ENCODE data around the gene CCDC97. TPM values are rescaled to one million over a fixed set of nuclear protein-coding genes. Genes with fewer than 3 reads are reported as not detected.
"Not testable (repeated sequence)": the region's sequence is repeated elsewhere in the genome, so short reads cannot be mapped to it uniquely, and the experiment has no call there.

CCDC97 gene
- 29.1 TPM for total RNA-seq

DNA sequence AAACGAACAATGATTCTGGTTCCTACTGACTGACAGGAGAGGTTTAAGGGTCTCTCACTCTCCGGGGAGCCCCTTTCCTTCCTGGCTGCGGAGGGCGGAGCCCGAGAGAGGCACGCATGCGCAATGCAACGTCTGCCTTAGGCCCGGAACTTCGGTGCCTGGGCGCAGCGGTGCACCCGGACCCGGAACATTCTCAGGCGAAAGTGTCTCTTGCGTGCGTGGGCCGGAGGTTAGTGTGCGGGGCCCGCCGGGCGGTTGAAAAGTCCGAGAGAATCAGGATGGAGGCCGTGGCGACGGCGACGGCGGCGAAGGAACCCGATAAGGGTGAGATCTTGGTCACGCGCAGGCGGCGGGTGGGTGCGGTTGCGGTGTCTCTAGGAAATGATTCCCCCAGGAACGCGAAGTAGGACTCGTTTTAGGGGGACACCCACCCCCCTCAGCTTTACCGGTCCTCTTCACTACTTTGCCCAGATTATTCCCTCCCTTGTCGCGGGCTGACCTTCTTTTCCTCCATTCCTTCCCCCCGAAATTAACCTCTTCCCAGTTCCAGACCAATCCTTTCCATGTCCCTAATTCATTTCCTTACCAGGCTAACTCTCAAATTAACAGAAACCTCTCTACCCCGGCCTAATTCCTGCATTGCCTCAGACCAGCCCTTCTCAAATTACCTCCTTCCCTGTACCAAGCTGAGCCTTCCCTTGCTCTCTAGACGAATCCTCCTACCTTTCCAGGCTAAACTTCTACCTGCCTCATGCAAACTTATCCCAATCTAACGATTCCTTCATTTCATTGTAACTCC lies at the start of gene CCDC97:
TSS of gene CCDC97 (plus strand) at position 140 of the 799 bp plus-strand sequence. CDS start at position 279, 139 bp downstream.
- DNase-seq (ENCODE audit: low read depth in 2 of 3, low spot score in 2 of 3) = peak; percentile 87 to 93 (median 91)

DNA sequence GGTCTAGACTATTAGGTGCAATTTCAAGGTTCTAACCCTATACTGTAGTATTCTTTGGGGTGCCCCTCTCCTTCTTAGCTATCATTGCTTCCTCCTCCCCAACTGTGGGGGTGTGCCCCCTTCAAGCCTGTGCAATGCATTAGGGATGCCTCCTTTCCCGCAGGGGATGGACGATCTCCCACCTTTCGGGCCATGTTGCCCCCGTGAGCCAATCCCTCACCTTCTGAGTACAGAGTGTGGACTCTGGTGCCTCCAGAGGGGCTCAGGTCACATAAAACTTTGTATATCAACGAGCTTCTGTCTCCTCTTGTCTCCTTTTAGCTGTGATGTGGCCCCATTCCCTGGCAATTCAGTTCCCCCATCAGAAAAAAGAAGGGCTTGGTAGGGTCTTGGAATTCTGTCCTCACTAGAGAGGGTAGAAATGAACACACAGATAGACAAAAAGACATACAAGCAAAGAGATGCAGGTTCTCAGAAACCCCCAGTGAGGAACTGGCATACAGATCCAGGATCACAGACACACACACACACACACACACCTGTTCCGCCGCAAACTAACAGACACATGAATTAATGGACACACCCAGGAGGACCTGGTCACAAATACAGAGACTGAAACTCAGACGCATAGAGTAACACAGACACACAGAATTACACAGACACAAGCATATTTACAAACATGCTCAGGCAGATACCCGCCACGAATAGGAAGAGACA lies 48.3 kb upstream of the CCDC97 start:
- DNase-seq (ENCODE audit: low read depth in 2 of 3, low spot score in 2 of 3) = peak in 1 of 3 donors; percentile 13

DNA sequence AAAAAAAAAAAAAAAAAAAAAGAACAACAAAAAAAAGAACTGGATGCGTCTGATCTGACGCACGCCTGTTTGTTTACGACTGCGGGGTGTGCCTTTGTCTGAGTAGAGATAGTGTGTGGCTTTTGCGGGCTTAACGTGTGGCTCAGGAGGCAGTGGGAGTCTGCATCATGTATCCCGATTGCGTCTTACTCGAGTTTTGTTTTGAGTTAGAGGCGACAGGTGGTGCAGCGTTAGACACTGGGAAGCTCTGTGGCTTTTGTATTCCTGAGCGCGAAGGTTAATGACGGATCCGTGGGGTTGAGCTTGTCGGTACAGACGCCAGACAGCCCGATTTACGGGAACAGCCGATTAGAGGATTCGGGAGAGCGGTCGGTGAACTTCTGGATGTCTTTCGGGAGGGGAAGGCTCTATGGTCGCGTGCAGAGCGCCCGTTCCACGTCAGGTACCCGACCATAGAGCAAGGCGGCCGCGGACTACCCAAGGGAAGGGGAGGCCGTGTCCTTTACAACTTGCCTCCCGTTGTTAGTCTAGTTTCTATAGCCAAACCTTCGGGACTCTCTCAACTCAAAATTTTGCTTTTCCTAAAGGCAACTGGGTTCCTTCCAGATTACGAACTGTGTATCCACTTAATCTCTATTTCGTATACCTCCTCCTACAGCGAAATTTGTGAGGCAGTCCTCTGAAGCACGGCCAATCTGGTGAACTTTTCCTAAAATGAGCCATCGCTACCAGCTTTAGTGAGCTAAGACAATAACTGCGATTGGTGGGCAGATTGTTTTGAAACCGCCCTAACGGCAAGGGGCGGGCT lies 46.7 kb upstream of the CCDC97 start:
- DNase-seq (ENCODE audit: low read depth in 2 of 3, low spot score in 2 of 3) = peak; percentile 62 to 91 (median 79)

DNA sequence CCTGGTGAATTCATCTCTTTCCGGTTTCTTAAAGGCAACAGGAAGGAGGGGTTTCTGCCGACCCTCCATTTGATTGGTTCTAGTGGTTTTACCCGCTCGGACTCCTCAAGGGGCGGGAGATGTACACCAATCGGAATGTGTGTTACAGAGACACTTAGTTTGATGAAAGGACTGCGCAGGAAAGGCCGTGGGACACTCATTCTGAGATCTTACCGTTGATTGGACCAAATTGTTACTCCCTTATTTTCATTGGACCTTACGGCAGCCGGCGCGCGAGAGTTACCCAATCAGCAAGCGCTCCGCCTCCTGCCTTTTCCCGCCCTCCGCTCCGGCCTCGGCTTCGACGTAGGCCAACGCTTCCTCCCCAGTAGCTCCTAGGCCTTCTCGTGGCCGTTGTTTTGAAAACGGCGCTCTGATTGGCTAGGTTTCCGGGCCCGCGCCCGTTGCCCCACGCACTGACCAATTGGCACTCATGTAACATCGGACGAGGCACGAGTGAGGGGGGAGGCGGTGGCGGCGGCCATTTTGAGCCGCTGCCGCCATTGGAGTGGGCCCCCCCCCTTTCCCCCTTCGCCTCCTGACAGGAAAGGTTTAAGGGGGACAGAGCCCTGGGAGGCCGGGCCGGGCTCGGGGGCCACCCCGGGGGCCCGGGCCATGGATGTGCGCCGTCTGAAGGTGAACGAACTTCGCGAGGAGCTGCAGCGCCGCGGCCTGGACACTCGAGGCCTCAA lies 46.0 kb upstream of the CCDC97 start, which contains the start of gene HNRNPUL1:
TSS of gene HNRNPUL1 (plus strand) at position 523 of the 731 bp plus-strand sequence. CDS start at position 655, 132 bp downstream.
- peak; percentile 100 for DNase-seq (ENCODE audit: low read depth in 2 of 3, low spot score in 2 of 3)

DNA sequence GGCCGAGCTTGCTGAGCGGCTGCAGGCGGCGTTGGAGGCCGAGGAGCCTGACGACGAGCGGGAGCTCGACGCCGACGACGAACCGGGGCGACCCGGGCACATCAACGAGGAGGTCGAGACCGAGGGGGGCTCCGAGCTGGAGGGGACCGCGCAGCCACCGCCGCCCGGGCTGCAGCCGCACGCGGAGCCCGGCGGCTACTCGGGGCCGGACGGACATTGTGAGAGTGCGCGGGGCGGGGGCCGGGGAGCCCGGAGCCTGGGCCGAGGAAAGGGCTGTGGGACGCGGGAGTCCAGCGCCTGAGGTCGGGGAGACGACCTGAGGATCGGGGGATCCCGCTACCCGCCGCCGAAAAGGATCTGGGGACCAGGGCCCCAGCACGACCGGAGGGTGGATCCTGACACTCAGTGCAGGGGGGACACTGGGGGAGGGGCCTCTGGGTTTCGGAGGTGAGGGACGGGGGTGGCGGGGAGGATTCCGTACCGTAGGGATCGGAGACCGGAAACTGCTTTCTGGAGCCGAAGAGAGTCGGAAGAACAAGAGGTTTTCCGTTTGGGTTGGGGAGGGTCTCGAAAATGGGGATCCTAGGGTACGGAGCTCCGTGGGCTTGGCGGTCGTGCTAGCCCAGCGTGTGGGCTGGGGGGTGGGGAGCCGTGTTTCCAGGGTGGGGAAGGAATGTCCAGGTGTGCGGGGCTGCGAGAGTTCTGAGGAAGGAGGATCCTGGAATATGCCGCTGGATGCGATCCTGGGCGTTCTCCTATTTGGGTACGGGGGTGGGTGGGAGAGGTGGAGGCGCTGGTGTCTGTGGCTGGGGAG lies 45.2 kb upstream of the CCDC97 start:
- DNase-seq (ENCODE audit: low read depth in 2 of 3, low spot score in 2 of 3) = peak in 2 of 3 donors; percentile 18 to 41

DNA sequence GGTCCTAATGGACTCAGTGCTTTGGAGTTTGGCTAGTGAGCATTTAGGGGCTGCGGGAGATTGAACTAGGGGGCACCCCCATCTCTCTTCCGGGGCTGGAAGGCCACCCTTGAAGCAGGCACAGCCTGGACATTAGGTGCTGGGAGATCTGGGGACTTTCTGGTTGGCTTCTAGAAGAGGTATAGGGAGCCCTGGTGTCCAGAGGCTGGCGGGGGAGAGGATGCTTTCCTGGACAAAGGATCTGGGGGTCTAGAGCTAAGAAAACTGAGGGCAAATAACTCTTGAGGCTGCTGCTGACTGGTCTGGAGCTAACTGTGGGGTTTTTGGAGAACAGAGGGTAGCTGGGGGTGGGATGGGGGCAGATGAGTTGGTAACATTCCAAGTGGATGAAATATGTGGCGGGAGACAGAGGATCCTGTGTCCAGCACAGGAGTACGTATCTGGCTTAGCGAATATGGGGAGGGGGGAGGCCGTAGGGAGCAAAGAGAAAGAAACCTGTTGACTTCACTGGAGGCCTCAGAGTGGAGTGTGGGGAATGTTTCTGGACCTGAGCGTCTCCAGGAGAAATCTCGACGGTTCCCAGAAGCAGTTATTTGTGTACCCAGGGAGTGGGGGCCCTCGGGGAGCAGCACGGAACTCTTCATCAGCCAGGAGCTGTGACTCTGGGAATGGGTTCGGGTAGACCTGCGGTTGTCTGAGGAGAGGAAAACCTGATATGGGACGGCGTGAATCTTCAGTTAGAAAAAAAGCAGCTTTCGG lies 44.4 kb upstream of the CCDC97 start:
- no peak for DNase-seq (ENCODE audit: low read depth in 2 of 3, low spot score in 2 of 3)

DNA sequence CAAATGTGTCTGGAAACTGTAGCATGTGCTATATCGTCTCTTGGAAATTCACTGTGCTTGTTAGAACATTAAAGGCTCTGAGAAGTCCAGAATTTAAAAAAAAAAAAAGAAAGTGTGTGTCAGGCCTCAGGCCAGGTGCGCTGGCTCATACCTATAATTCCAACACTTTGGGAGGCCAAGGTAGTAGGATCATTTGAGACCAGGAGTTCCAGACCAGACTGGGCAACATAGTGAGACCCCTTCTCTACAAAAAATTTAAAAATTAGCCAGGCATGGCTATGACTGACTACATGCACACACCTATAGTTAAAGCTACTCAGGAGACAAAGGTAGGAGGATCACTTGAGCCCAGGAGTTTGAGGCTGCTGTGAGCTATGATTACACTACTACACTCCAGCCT lies 40.9 kb upstream of the CCDC97 start:
- no peak for DNase-seq (ENCODE audit: low read depth in 2 of 3, low spot score in 2 of 3)

DNA sequence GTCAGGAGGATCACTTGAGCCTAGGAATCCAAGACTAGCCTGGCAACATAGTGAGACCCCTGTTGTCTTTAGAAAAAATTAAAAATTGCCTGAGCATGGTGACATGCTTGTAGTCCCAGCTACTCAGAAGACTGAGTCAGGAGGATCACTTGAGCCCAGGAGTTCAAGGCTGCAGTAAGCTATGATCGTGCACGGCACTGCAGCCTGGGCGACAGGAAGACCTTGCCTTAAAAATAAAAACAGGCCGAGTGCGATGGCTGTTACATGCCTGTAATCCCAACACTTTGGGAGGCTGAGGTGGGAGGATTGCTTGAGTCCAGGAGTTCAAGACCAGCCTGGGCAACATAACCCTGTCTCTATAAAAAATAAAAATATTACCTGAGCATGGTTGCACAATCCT lies 40.4 kb upstream of the CCDC97 start:
- DNase-seq (ENCODE audit: low read depth in 2 of 3, low spot score in 2 of 3) = no peak

DNA sequence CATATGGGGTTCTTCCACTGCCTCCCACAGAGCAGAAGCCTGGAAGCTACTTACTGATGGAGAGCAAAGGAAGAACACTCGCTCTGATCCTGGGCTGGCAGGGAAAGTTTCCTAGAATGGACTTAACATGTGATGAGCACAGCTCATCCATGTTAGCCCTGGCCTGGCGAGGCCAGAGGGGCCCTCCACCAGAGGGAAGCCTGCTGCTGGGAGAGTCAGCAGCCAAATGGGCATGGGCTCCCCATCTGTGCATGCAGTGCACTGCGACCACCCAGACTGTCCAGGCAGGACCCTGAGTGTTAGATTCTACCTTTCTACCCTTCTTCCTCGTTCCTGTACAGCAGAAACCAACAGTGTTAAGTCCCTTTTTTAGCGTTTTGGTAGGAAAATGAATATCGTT lies 36.9 kb upstream of the CCDC97 start:
- DNase-seq (ENCODE audit: low read depth in 2 of 3, low spot score in 2 of 3) = no peak

DNA sequence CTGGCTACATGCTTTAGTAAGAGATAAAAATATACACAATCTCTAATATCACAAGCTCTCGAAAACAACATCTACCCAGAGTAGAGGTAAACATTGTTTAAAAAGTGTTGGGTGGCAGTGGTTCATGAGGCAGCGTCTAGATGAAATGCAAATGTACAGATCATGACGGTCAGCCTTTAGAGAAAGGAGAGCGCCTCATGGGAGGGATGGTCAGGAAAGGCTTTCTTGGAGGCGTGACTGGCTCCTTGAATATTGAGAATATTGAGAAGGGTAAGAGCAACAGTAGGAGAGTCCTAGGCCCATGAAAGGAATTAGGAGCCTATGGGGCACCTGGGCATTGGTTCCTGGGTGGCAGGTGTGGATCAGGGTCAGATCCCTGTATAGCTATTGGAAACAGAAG lies 35.2 kb upstream of the CCDC97 start:
- DNase-seq (ENCODE audit: low read depth in 2 of 3, low spot score in 2 of 3) = no peak

DNA sequence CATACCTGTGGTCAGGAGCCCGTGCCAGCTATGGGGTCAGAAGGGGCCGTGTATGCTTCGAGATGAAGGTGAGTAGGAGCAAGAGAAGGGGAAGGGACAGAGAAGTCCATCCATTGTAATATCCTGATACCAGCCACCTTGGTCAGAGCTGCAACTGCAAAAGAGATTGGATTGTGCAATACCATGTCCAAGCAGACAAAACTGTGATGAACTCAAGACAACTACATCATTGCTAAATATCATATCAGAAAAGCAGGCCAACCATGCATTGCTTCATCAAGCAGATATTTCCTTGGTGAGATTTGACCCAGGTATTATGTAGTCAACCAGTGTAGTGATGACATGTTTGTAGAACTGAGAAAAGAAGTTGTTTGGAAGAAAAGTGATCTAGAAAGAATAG lies 33.7 kb upstream of the CCDC97 start:
- no peak for DNase-seq (ENCODE audit: low read depth in 2 of 3, low spot score in 2 of 3)

DNA sequence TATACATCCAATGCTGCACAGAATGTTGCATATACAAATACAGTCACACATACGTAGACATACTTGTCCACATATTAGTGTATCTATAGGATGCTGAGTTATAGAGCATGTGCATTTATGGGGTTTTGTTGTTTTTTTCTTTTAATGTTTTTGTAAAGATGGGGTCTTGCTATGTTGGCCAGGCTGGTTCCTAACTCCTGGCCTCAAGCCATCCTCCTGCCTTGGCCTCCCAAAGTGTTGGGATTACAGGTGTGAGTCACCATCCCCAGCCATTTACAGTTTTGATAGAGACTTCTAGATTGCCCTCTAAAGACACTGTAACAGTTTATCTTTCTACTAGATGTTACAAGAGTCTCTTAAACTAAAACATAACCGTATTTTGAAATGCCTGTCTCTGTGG lies 31.5 kb upstream of the CCDC97 start:
- DNase-seq (ENCODE audit: low read depth in 2 of 3, low spot score in 2 of 3) = no peak

DNA sequence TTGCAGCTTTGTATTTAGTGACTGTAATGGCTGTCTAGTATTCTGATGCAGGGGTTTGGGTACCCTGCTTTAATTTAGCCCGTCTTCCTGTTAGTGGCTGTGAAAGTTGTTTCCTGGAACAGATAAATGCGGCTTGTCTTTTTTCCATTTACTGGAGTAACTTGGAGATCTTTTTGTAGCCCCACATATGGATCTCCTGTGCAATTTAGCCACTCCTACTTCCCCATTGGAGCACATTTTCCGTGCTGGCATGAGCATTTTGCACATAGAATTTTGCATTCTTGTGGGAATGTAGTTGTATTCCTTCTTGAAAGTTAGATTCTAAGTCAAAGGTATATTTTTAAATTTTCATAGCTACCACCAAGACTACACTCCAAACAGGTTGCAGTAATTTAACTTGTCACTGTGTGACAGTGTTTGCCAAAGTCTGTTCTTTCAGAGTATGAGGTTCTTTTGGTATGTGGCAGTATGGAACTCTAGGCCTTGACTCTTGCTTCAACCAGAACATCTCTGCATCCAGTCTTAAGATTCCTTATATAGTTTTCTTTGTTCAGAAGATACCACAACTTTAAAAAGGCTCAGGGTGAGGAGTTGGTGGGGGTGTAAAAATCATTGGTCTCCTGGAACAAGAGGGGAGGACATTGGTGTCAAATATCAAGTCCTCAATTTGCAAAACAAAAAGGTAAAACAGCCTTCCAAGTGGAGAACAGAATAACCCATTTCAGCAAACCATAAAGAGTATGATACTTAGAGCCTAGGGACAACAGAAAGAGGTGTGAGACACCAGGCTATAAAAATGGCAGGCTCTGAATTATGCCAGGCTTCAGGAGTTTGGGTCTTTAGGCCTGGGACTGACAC lies 21.1 kb upstream of the CCDC97 start:
- peak in 1 of 3 donors; percentile 41 for DNase-seq (ENCODE audit: low read depth in 2 of 3, low spot score in 2 of 3)

DNA sequence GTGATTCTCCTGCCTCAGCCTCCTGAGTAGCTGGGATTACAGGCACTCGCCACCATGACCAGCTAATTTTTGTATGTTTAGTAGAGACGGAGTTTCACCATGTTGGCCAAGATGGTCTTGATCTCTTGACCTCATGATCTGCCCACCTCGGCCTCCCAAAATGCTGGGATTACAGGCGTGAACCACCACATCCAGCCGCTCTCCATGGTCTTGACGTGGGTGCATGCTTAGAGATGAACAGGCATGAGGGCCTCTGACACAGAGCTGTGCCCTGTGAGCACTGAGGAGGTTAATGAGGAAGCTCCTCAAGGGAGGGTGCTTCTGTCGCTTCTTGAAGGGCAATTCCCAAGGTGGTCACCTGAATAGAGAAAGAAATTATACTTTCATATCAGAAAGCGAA lies 20.2 kb upstream of the CCDC97 start:
- DNase-seq (ENCODE audit: low read depth in 2 of 3, low spot score in 2 of 3) = not testable (repeated sequence)

DNA sequence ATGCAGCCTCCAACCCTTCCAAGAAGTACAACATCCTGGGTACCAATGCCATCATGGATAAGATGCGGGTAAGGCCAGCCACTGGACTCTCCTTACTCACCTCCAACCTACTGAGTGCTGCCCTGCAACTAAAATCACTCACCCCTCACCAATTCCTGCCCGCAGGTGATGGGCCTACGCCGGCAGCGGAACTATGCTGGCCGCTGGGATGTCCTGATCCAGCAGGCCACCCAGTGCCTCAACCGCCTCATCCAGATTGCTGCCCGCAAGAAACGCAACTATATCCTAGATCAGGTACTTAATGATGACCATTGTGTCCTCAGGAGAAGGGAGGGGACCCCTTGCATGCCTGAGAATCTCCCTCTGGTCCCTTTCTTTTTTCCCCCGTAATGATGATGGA lies 15.6 kb upstream of the CCDC97 start:
- no peak for DNase-seq (ENCODE audit: low read depth in 2 of 3, low spot score in 2 of 3)

DNA sequence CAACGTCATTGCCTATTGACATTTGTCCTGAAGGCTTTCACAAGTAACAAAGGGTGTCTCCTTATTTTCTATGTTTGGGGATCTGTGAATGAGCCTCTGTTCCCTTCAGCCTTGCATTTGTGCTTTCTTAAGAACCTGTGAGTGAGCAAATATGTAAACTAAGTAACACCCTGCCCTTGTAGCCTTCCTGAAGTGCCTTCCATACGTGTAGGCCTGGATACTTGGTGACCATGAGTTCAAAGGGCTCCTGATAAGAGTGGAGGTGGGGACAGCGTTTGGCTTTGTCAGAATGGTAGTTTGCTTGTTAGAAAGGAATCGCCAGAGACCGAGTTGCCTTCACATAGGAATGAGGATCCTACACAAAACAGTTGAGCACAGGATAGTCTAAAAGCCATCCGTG lies 14.5 kb upstream of the CCDC97 start:
- no peak for DNase-seq (ENCODE audit: low read depth in 2 of 3, low spot score in 2 of 3)

DNA sequence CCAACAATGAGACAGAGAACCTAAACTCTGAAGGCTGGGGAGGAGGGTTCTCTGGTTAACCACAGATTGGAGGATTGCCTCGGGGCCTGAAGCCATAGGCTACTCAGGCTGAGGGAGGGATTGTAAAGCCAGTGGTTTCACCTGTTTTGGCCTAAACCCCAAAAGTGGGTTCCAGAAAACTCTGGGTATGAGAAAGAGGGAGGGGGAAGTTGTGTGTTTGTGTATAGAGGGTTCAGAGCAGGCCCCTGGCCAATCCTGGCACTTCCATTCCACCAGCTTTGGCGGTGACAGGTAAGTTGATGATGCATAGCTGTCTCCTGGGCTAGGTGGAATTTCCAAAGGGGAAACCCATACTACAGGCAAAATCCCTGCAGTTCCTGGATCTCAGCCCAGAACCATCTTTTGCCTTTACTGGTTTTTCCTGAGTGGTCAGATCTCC lies 13.5 kb upstream of the CCDC97 start:
- peak in 1 of 3 donors; percentile 25 for DNase-seq (ENCODE audit: low read depth in 2 of 3, low spot score in 2 of 3)

Data from hematopoietic multipotent progenitor cell (in vitro differentiated cells).